Right hindlimb (tissue), 1 donor: ENCODE measurements around the gene BEAN1.
A peak's percentile ranks its signal among the peaks of the same experiment; 100 is the strongest.

Experiments used
- DNase-seq: peaks from one replicate; pipeline ENCODE4 v3.0.0-alpha.2; 2018

BEAN1 gene

GRCh38 chr16:66397736-66398433 is 29.2 kb upstream of the BEAN1 start:
- DNase-seq = no peak

DNA sequence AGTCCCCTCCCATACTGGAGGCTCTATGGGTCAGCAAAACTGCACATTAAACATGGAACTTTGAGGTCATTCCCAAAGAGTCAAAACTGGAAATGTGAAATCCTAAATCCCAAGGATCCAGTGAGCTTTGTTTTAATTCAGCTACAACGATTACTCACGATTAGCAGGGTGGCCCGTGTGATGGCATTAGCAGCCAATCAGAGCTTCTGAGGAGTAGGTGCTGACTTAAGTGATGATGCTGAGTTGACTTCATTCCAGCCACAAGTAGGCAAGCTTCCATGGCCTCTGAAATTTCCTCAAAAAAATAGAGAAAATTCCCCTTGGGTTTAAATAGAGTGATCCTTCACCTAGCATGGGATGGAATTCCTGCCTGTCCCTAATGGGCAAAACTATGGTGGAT is 28.1 kb upstream of the BEAN1 start:
- DNase-seq = no peak

- DNase-seq = peak; percentile 67
Measured at GRCh38 chr16:66399930-66400329, 27.2 kb upstream of the BEAN1 start.

DNA sequence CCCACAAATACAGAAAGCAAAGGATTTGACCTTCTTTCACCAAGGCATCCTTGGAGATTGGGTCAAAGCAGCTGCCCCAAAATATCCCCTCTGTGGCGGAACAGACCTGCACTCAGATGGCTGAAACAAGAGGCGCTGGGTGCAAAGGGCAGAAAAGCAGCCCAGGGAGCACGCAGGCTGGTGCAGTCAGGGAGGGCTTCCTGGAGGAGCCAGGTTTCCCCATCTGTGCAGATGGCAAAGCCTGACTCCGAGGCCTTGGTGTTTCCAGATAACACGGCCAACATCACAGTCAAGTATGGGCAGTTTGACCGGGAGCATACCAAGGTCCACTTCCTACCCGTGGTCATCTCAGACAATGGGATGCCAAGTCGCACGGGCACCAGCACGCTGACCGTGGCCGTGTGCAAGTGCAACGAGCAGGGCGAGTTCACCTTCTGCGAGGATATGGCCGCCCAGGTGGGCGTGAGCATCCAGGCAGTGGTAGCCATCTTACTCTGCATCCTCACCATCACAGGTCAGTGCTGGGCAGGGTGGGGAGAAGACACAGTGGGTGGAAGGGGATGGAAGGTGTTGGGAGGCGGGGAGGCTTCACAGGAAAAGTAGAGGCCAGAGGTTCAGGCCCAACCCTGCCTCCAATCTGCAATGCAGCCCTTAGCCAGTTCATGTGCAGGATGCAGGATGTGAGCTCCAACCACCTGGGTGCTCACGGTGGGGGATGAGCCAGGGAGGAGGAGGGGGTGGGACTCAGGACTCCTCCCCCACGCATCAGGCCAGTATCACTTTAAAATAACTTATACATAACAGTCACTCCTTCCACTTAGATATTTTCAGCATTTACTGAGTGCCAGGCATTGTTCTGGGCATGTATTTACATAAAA is 26.4 kb upstream of the BEAN1 start:
- no peak for DNase-seq

DNA sequence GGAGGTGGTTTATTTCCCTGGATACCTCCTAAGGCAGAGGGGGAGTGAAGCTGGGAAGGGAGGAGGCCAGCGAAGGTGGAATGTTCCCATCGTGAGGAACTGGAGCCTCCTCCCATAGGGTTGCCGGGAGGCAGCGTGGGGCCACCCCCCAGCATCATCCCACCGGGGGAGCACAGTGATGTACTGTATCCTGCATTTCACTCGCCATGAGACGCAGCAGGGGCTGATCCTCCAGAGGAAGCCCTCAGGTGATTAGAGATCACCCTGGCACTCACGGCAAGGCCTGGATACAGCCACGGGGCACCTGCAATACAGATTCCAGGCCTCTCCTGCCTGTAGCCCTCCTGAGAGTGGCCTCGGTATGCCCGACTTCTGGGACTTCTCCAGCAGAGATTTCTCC is 25.5 kb upstream of the BEAN1 start:
- DNase-seq = no peak

DNA sequence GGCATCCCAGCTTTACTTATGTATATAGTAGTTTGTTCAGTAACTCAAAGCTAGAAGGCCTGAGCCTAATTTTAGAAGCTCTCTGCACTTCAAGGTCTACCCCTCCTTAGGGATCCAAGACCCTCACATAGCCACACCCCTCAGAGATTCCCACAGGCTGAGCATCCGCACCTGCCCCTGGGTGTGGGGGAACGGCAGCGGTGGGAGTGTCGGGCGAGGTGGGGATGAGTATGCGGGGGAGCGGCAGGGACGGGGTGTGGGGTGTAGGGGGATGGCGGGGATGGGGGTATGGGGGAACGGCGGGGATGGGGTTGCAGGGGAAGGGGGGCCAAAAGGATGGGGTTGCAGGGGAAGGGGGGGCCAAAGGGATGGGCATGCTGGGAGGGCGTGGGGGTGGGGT is 24.9 kb upstream of the BEAN1 start:
- no peak for DNase-seq

DNA sequence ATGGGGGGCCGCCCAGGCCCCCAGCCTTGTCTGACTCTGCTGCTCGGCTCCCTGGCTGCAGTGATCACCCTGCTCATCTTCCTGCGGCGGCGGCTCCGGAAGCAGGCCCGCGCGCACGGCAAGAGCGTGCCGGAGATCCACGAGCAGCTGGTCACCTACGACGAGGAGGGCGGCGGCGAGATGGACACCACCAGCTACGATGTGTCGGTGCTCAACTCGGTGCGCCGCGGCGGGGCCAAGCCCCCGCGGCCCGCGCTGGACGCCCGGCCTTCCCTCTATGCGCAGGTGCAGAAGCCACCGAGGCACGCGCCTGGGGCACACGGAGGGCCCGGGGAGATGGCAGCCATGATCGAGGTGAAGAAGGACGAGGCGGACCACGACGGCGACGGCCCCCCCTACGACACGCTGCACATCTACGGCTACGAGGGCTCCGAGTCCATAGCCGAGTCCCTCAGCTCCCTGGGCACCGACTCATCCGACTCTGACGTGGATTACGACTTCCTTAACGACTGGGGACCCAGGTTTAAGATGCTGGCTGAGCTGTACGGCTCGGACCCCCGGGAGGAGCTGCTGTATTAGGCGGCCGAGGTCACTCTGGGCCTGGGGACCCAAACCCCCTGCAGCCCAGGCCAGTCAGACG is 24.4 kb upstream of the BEAN1 start:
- no peak for DNase-seq

DNA sequence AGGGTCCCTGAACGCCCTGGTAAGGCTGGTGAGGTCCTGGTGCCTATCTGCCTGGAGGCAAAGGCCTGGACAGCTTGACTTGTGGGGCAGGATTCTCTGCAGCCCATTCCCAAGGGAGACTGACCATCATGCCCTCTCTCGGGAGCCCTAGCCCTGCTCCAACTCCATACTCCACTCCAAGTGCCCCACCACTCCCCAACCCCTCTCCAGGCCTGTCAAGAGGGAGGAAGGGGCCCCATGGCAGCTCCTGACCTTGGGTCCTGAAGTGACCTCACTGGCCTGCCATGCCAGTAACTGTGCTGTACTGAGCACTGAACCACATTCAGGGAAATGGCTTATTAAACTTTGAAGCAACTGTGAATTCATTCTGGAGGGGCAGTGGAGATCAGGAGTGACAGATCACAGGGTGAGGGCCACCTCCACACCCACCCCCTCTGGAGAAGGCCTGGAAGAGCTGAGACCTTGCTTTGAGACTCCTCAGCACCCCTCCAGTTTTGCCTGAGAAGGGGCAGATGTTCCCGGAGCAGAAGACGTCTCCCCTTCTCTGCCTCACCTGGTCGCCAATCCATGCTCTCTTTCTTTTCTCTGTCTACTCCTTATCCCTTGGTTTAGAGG is 23.5 kb upstream of the BEAN1 start:
- DNase-seq = no peak

DNA sequence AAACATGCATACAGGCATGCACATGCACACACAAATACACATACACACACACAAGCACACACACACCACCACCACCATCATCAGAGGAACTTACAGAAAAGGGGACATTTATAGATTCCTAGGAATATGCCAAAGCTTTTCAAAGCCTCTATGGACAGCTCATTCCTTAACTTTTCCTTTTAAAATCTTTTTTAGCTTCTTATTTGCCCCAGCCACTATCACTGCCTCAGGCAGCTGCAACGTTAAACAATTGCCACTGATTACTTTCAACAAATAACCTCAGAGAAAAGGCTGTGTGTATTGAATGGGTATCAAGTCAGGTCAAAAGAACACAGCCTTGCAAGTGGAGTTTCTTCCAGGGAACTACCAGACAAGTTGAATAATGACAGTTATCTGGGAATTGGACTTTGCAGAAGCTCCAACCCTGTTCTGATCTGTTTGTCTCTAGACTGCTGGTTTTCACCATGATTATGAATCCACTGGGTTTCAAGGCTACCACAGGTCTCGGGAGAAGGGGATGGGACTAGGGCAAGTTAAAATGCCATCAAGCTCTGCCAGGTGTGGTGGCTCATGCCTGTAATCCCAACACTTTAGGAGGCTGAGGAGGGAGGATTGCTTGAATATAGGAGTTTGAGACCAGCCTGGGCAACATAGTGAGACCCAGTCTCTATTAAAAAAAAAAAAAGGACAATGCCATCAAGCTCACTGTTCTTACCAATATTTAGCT is 21.9 kb upstream of the BEAN1 start:
- DNase-seq = no peak

- peak; percentile 85 for DNase-seq
Measured at GRCh38 chr16:66406534-66407221, 20.4 kb upstream of the BEAN1 start.

- DNase-seq = peak; percentile 53
Measured at GRCh38 chr16:66408163-66409048, 18.7 kb upstream of the BEAN1 start.

- DNase-seq = no peak
Measured at GRCh38 chr16:66409156-66409555, 17.9 kb upstream of the BEAN1 start.

GRCh38 chr16:66412182-66412581 is 14.9 kb upstream of the BEAN1 start:
- no peak for DNase-seq

GRCh38 chr16:66414891-66415290 is 12.2 kb upstream of the BEAN1 start:
- no peak for DNase-seq

- no peak for DNase-seq
Measured at GRCh38 chr16:66416136-66416535, 11.0 kb upstream of the BEAN1 start.

DNA sequence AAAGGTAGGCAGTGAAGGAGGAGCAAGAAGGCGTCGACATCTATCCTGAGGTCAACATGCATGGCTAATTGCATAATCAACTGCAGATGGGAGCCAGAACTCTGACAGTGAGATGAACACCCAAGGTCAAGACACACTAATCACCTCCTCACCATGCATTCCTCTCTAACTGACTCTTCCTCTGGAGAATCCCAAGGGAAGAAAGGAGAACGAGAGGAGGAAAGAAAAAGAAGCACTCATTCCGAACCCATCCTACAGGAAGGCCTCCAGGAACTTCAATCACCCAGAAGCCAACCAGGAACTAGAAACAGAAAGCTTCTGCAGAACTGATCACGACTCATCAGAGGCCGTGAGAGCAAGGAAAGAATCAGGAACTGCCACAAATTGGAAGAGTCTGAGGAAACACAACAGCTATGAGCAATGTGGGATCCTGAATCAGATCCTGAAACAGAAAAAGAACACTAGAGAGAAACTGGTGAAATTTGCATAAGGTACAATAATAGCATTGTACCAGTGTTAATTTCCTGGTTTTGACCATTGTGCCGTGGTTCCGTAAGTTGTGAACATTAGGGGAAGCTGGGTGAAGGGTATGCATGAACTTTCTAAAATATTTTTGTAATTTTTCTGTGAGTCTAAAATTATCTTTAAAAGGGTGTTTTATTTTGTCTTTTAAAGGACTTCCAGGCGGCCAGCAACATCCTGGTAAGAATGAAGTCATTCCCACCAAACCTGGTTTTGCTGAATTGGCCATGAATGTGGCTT is 10.0 kb upstream of the BEAN1 start:
- DNase-seq = no peak

DNA sequence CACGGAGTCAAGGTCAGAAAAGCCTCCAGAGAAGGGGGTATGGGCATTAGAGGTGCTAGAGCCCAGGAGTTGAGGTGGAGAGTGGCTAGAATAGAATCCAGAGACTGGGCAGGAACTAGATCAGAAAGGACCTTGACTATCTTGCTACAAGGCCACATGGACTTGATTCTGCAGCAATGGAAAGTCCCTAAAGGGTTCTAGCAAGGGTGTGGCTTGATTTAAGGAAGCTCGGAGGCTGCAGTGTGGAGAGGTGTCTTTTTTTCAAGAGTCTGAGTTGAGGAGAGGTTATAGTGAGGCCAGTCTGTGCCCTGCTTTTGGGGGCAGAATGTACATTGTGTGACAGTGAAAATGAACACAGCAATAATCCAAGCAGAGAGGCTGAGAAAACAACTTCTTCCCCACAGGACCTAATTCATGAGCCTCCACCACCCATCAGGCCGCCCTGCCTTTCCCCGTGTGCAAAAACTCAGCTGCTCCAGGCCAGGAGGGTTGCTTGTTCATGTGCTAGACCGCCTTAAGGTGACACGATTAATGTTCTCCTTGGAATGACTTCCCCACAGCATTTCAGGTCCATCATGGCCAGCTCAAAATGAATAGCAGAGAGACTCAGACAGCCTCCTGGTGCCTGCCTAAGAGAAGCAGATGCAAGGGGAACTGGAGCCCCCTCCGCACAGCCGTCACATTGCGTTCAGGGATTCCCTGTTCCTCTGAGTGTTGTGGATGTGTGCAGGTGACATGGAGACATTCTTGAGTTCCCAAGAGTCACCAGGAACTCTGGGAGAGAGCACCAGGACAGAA is 8.7 kb upstream of the BEAN1 start:
- DNase-seq = no peak

- DNase-seq = no peak
Measured at GRCh38 chr16:66419527-66419926, 7.6 kb upstream of the BEAN1 start.

- no peak for DNase-seq
Measured at GRCh38 chr16:66420396-66420795, 6.7 kb upstream of the BEAN1 start.
